Endodermal cell (in vitro differentiated cells): Measurements from ENCODE around the gene NFE2L2. TPM values are rescaled to one million over a fixed set of nuclear protein-coding genes. Genes with fewer than 3 reads are reported as not detected.

Experiments
- DNase-seq: peaks from one replicate; pipeline ENCODE4 v3.0.0-alpha.2; 2017
- H3K27ac ChIP-seq: 2 replicates; pipeline ENCODE4 v1.5.1; 2013; ENCODE audit warnings: mild to moderate bottlenecking, low read depth, low read length, moderate library complexity
- H3K27me3 ChIP-seq: 2 replicates; pipeline ENCODE4 v1.6.1; 2013; ENCODE audit warnings: mild to moderate bottlenecking, low read length, moderate library complexity; ENCODE audit not compliant: insufficient read depth, control insufficient read depth, poor library complexity, severe bottlenecking
- H3K36me3 ChIP-seq: 2 replicates; pipeline ENCODE4 v1.7.0; 2013; ENCODE audit warnings: mild to moderate bottlenecking, low read length, moderate library complexity; ENCODE audit not compliant: control insufficient read depth, insufficient read depth
- H3K4me1 ChIP-seq: one replicate; pipeline ENCODE4 v1.7.0; 2013; ENCODE audit warnings: low read length; ENCODE audit not compliant: control insufficient read depth, insufficient read depth
- H3K4me3 ChIP-seq: 2 replicates; pipeline ENCODE4 v1.5.1; 2013; ENCODE audit warnings: mild to moderate bottlenecking, low read length, moderate library complexity
- H3K9ac ChIP-seq: 2 replicates; pipeline ENCODE4 v1.6.1; 2013; ENCODE audit warnings: mild to moderate bottlenecking, low read length, moderate library complexity; ENCODE audit not compliant: poor library complexity, severe bottlenecking; ENCODE audit errors: extremely low read depth
- H3K9me3 ChIP-seq: 2 replicates; pipeline ENCODE4 v1.6.1; 2013; ENCODE audit warnings: mild to moderate bottlenecking, low read length, moderate library complexity; ENCODE audit not compliant: control insufficient read depth
- H3K27ac Mint-ChIP-seq: 2 replicates; pipeline ENCODE4 v1.8.0; 2020; ENCODE audit warnings: mixed read lengths
- H3K27me3 Mint-ChIP-seq: 2 replicates; pipeline ENCODE4 v1.8.0; 2021; ENCODE audit warnings: mild to moderate bottlenecking, mixed read lengths; ENCODE audit not compliant: insufficient read depth
- H3K36me3 Mint-ChIP-seq: 2 replicates; pipeline ENCODE4 v1.8.0; 2020; ENCODE audit warnings: low read depth, mixed read lengths
- H3K4me1 Mint-ChIP-seq: 2 replicates; pipeline ENCODE4 v1.8.0; 2020; ENCODE audit warnings: mixed read lengths
- H3K4me3 Mint-ChIP-seq: 2 replicates; pipeline ENCODE4 v1.8.0; 2020; ENCODE audit warnings: mild to moderate bottlenecking, moderate library complexity, mixed read lengths
- H3K9me3 Mint-ChIP-seq: 2 replicates; pipeline ENCODE4 v1.8.0; 2020; ENCODE audit warnings: mild to moderate bottlenecking, mixed read lengths
- CTCF ChIP-seq: fragments of 200-600 bp; sonication (generic); conservative IDR thresholded peaks from 2 replicates; pipeline ENCODE4 v1.5.0; 2021; ENCODE audit warnings: antibody characterized with exemption, mild to moderate bottlenecking
- WGBS, 2 experiments: methylation state at CpG; one replicate each; pipeline versions ENCODE4 v1.1.5 to v1.1.7; 2013; ENCODE audit warnings: missing lambda C conversion rate in 2 of 2, mixed read lengths in 1 of 2; ENCODE audit not compliant: insufficient coverage in 1 of 2, insufficient read length in 1 of 2; 5-methylcytosine and 5-hydroxymethylcytosine counted together
- total RNA-seq, 2 donors: library from RNA; stranded (reverse); fragmentation: NEBNext Ultra II Directional in 1 of 2; extraction: Animal tissue kit (Norgen Biotek cat#: 25700) in 1 of 2; gene quantifications; 2 replicates in 1 of 2; 3 replicates in 1 of 2; pipeline ENCODE4 v1.2.1, GENCODE V29; 2021

Gene NFE2L2
- total RNA-seq, 2 donors from 2014 or later: 59.0 to 59.1 TPM

DNA sequence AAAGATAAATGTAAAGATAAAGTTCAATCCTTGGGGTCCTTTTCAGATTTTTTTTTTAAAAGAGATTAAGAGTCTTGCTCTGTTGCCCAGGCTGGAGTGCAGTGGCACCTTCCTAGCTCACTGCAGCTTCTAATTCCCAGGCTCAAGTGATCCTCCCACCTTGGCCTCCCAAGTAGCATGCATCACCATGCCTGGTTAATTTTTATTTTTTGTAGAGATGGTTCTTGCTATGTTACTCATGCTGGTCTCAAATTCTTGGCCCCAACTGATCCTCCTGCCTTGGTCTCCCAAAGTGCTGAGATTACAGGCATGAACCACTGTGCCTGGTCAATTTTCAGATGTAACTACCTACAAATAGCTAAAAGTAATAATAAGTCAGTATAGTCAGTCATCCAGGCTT is 21.1 kb downstream of the NFE2L2 start:
- Mint-ChIP-seq H3K27ac (no peak overlapping the region), H3K9me3 (no peaks in the 10 kb centered on the region), H3K27me3 (no peaks in the 10 kb centered on the region), H3K36me3 (peaks cover 5% of the 10 kb centered on the region), H3K4me1 (peaks cover 37% of the 10 kb centered on the region), H3K4me3 (no peak overlapping the region)
- peaks cover 8% of the 10 kb centered on the region for H3K4me1 ChIP-seq
- H3K27me3 ChIP-seq: no peaks in the 10 kb centered on the region
- H3K9ac ChIP-seq: no peak overlapping the region
- no peak overlapping the region for H3K27ac ChIP-seq
- DNase-seq: no peak
- H3K9me3 ChIP-seq: no peaks in the 10 kb centered on the region
- H3K4me3 ChIP-seq: no peak overlapping the region
- H3K36me3 ChIP-seq: peaks cover 9% of the 10 kb centered on the region
- TF ChIP-seq CTCF: no peak

GRCh38 chr2:177243073-177243472 is 21.5 kb downstream of the NFE2L2 start:
- no peak overlapping the region for H3K27ac ChIP-seq
- WGBS, 2 experiments: 94% methylated on average over 3 of the region's 3 CpGs; no CpG with 5 or more reads in 1 of the 2 experiments
- H3K9ac ChIP-seq: no peak overlapping the region
- TF ChIP-seq CTCF: no peak
- Mint-ChIP-seq H3K27me3 (no peaks in the 10 kb centered on the region), H3K4me3 (no peak overlapping the region), H3K4me1 (peaks cover 37% of the 10 kb centered on the region), H3K27ac (peak overlapping the region; percentile 69), H3K36me3 (peaks cover 5% of the 10 kb centered on the region), H3K9me3 (no peaks in the 10 kb centered on the region)
- no peak overlapping the region for H3K4me3 ChIP-seq
- no peak for DNase-seq
- peaks cover 8% of the 10 kb centered on the region for H3K4me1 ChIP-seq
- H3K36me3 ChIP-seq: peaks cover 11% of the 10 kb centered on the region
- no peaks in the 10 kb centered on the region for H3K9me3 ChIP-seq
- H3K27me3 ChIP-seq: no peaks in the 10 kb centered on the region

- no peaks in the 10 kb centered on the region for H3K27me3 ChIP-seq
- H3K9me3 ChIP-seq: no peaks in the 10 kb centered on the region
- no peak overlapping the region for H3K4me3 ChIP-seq
- no peak overlapping the region for H3K4me3 Mint-ChIP-seq
- H3K9me3 Mint-ChIP-seq: no peaks in the 10 kb centered on the region
- peaks cover 8% of the 10 kb centered on the region for H3K4me1 ChIP-seq
- peaks cover 5% of the 10 kb centered on the region for H3K36me3 Mint-ChIP-seq
- no peaks in the 10 kb centered on the region for H3K27me3 Mint-ChIP-seq
- TF ChIP-seq CTCF: no peak
- DNase-seq: no peak
- peak overlapping the region; percentile 6 for H3K27ac ChIP-seq
- peaks cover 11% of the 10 kb centered on the region for H3K36me3 ChIP-seq
- H3K4me1 Mint-ChIP-seq: peaks cover 37% of the 10 kb centered on the region
- peak overlapping the region; percentile 69 for H3K27ac Mint-ChIP-seq
- H3K9ac ChIP-seq: no peak overlapping the region
- WGBS, 2 experiments: 90 to 92% methylated on average over 5 of the region's 5 CpGs
Observed at GRCh38 chr2:177242121-177242987, 22.2 kb downstream of the NFE2L2 start.
